Esophagus squamous epithelium (tissue), 4 donors: ENCODE measurements around the gene MSX2.

Experiments used
- POLR2A ChIP-seq, 4 donors: fragments of 450-650 bp; IDR thresholded peaks; one replicate each; pipeline ENCODE4 v1.6.1; 2017; ENCODE audit warnings: antibody characterized with exemption in 4 of 4, mild to moderate bottlenecking in 4 of 4, moderate library complexity in 3 of 4
- TF ChIP-seq, protein P1 (sequence below), 6 experiments: fragments of 450-650 bp in 4 of 6; fragments of 200-600 bp in 2 of 6; sonication (generic) in 2 of 6; IDR thresholded peaks; one replicate each; pipeline ENCODE4 v1.5.1; 2016 to 2019; ENCODE audit warnings: antibody characterized with exemption in 6 of 6, mild to moderate bottlenecking in 4 of 6, moderate library complexity in 4 of 6

DNA sequence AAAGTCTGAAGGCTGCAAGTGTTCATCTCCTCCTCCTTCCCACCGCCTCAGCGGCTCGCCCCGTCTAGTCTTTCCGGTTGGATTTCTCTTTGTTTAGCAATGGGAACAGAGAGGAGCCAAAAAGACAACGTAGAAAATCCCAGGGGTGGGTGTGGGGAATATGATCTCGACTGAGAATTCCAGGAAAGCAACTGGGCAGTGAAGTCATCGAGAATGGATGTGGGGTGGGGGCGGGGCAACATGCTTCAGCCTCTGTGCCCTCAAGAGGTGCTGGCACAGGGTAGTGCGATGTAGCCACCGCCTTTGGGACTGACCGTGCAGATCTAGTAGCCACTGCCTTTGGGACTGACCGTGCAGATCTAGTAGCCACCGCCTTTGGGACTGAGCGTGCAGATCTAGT is 12.9 kb downstream of the MSX2 start:
- TF ChIP-seq, protein P1, sequence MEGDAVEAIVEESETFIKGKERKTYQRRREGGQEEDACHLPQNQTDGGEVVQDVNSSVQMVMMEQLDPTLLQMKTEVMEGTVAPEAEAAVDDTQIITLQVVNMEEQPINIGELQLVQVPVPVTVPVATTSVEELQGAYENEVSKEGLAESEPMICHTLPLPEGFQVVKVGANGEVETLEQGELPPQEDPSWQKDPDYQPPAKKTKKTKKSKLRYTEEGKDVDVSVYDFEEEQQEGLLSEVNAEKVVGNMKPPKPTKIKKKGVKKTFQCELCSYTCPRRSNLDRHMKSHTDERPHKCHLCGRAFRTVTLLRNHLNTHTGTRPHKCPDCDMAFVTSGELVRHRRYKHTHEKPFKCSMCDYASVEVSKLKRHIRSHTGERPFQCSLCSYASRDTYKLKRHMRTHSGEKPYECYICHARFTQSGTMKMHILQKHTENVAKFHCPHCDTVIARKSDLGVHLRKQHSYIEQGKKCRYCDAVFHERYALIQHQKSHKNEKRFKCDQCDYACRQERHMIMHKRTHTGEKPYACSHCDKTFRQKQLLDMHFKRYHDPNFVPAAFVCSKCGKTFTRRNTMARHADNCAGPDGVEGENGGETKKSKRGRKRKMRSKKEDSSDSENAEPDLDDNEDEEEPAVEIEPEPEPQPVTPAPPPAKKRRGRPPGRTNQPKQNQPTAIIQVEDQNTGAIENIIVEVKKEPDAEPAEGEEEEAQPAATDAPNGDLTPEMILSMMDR (IDR thresholded peaks at IDR 0.05) = no peak
- no peak for TF ChIP-seq POLR2A (IDR thresholded peaks at IDR 0.05)
